ENCODE data around the gene STXBP5. TPM values are rescaled to one million over a fixed set of nuclear protein-coding genes. Genes with fewer than 3 reads are reported as not detected.

The STXBP5 gene
- polyA plus RNA-seq, 1 donor (not counting 4 experiments of a cell fraction or from before 2014, with no cell fraction given): 19.4 TPM

- H3K27ac ChIP-seq (ENCODE audit: control insufficient read depth, insufficient read depth, low read length): no peak overlapping the region
- H3K4me1 ChIP-seq (ENCODE audit: control insufficient read depth, extremely low read depth, insufficient read depth, low read length): peaks cover 22% of the 10 kb centered on the region
- no peak overlapping the region for H3K4me3 ChIP-seq (ENCODE audit: control insufficient read depth in 2 of 3, extremely low read depth in 1 of 3, insufficient read depth in 2 of 3, low read depth in 1 of 3, low read length in 3 of 3)
- DNase-seq (ENCODE audit: low read depth, low spot score) (no peak), FAIRE-seq (no peak)
- no peak overlapping the region for H3K9ac ChIP-seq (ENCODE audit: control insufficient read depth, extremely low read depth, insufficient read depth, low read length)
- no peaks in the 10 kb centered on the region for H3K27me3 ChIP-seq (ENCODE audit: control insufficient read depth, extremely low read depth, insufficient read depth, low read length)
- no peak for TF ChIP-seq CTCF (optimal IDR thresholded peaks at IDR 0.05 in 1 of 3, IDR thresholded peaks at IDR 0.05 in 1 of 3, conservative IDR thresholded peaks at IDR 0.05 in 1 of 3; ENCODE audit: extremely low read depth in 1 of 3, insufficient read depth in 2 of 3, low read length in 3 of 3)
- H3K36me3 ChIP-seq (ENCODE audit: control insufficient read depth in 2 of 2, extremely low read depth in 1 of 2, insufficient read depth in 2 of 2, low read length in 2 of 2): no peaks in the 10 kb centered on the region
- dilution Hi-C loops (cut with MboI; ENCODE audit: extremely low pct_ligation_motif_present, low sequenced_read_pairs): no loop called here
- H4K20me1 ChIP-seq (ENCODE audit: control insufficient read depth, extremely low read depth, insufficient read depth, low read length): no peaks in the 10 kb centered on the region
- no peak overlapping the region for H2AFZ ChIP-seq (ENCODE audit: control insufficient read depth, low read length)
- H3K79me2 ChIP-seq (ENCODE audit: control insufficient read depth, insufficient read depth, low read length): no peaks in the 10 kb centered on the region
- no peak overlapping the region for H3K4me2 ChIP-seq (ENCODE audit: control insufficient read depth, extremely low read depth, insufficient read depth, low read depth, low read length)
- H3K9me1 ChIP-seq (ENCODE audit: control insufficient read depth, extremely low read depth, insufficient read depth, low read length): no peaks in the 10 kb centered on the region
- no peaks in the 10 kb centered on the region for H3K9me3 ChIP-seq (ENCODE audit: control insufficient read depth, low read depth, low read length)
Measured at GRCh38 chr6:147173140-147173539, 31.1 kb upstream of the STXBP5 start.

GRCh38 chr6:147173675-147174308, 30.4 kb upstream of the STXBP5 start:
- no peak for TF ChIP-seq EZH2 (IDR thresholded peaks at IDR 0.05; ENCODE audit: low read length)
- no peak for TF ChIP-seq CTCF (optimal IDR thresholded peaks at IDR 0.05 in 1 of 3, IDR thresholded peaks at IDR 0.05 in 1 of 3, conservative IDR thresholded peaks at IDR 0.05 in 1 of 3; ENCODE audit: extremely low read depth in 1 of 3, insufficient read depth in 2 of 3, low read length in 3 of 3)
- dilution Hi-C loops (cut with MboI; ENCODE audit: extremely low pct_ligation_motif_present, low sequenced_read_pairs): no loop called here
- Histone ChIP-seq H3K4me3 (ENCODE audit: control insufficient read depth in 2 of 3, extremely low read depth in 1 of 3, insufficient read depth in 2 of 3, low read depth in 1 of 3, low read length in 3 of 3) (no peak overlapping the region), H3K79me2 (ENCODE audit: control insufficient read depth, insufficient read depth, low read length) (no peaks in the 10 kb centered on the region), H3K9me1 (ENCODE audit: control insufficient read depth, extremely low read depth, insufficient read depth, low read length) (no peaks in the 10 kb centered on the region), H3K9me3 (ENCODE audit: control insufficient read depth, low read depth, low read length) (no peaks in the 10 kb centered on the region), H3K4me1 (ENCODE audit: control insufficient read depth, extremely low read depth, insufficient read depth, low read length) (peaks cover 22% of the 10 kb centered on the region), H3K4me2 (ENCODE audit: control insufficient read depth, extremely low read depth, insufficient read depth, low read depth, low read length) (no peak overlapping the region), H2AFZ (ENCODE audit: control insufficient read depth, low read length) (no peak overlapping the region), H3K36me3 (ENCODE audit: control insufficient read depth in 2 of 2, extremely low read depth in 1 of 2, insufficient read depth in 2 of 2, low read length in 2 of 2) (no peaks in the 10 kb centered on the region), H4K20me1 (ENCODE audit: control insufficient read depth, extremely low read depth, insufficient read depth, low read length) (no peaks in the 10 kb centered on the region), H3K27me3 (ENCODE audit: control insufficient read depth, extremely low read depth, insufficient read depth, low read length) (no peaks in the 10 kb centered on the region), H3K9ac (ENCODE audit: control insufficient read depth, extremely low read depth, insufficient read depth, low read length) (no peak overlapping the region), H3K27ac (ENCODE audit: control insufficient read depth, insufficient read depth, low read length) (no peak overlapping the region)
- no peak for DNase-seq (ENCODE audit: low read depth, low spot score)
- no peak for FAIRE-seq
